HFFc6 (cell line): Measurements from ENCODE around the gene TOR1AIP2. TPM values are rescaled to one million over a fixed set of nuclear protein-coding genes. Genes with fewer than 3 reads are reported as not detected.

Source experiments
- DNase-seq: peaks from one replicate; pipeline ENCODE4 v3.0.0-alpha.2; 2018
- H3K27ac Mint-ChIP-seq: 2 replicates; pipeline ENCODE4 v1.8.0; 2020; ENCODE audit warnings: mild to moderate bottlenecking, mixed read lengths
- H3K27me3 Mint-ChIP-seq: 2 replicates; pipeline ENCODE4 v1.8.0; 2021; ENCODE audit warnings: mild to moderate bottlenecking, moderate library complexity, mixed read lengths; ENCODE audit not compliant: insufficient read depth
- H3K36me3 Mint-ChIP-seq: 2 replicates; pipeline ENCODE4 v1.8.0; 2021; ENCODE audit warnings: low read depth, mixed read lengths
- H3K4me1 Mint-ChIP-seq: 2 replicates; pipeline ENCODE4 v1.8.0; 2020; ENCODE audit warnings: low read depth, mixed read lengths
- H3K4me3 Mint-ChIP-seq: 2 replicates; pipeline ENCODE4 v1.8.0; 2020; ENCODE audit warnings: mild to moderate bottlenecking, moderate library complexity, mixed read lengths
- H3K9me3 Mint-ChIP-seq: 2 replicates; pipeline ENCODE4 v1.8.0; 2020; ENCODE audit warnings: mild to moderate bottlenecking, mixed read lengths
- long read RNA-seq: library from polyadenylated mRNA; unstranded; transcript quantifications from one replicate; pipeline ENCODE4 v2.0.0, GENCODE V29; 2019
- total RNA-seq, 6 experiments: library from RNA; stranded (reverse); fragmentation: NEBNext Ultra II Directional; extraction: Animal tissue kit (Norgen Biotek cat#: 25700); gene quantifications; 2 replicates in 1 of 6; 3 replicates in 5 of 6; pipeline ENCODE4 v1.2.3, GENCODE V29; 2021
- TF ChIP-seq, protein P1 (sequence below): fragments of 200-600 bp; sonication (generic); IDR thresholded peaks from 2 replicates; pipeline ENCODE4 v1.5.0; 2021; ENCODE audit warnings: antibody characterized with exemption, mild to moderate bottlenecking

The TOR1AIP2 gene
- 100 to 1,000 TPM in 5 of 6 experiments, 10 to 100 TPM in 1; 89.7 to 127 (median 108) TPM for total RNA-seq
- long read RNA-seq, full-length matches to known transcripts: 9 of 151 reads
- long read RNA-seq, partial matches to known transcripts: 6 of 151 reads
- long read RNA-seq, other reads (novel, unspliced or antisense): 136 of 151 reads

DNA sequence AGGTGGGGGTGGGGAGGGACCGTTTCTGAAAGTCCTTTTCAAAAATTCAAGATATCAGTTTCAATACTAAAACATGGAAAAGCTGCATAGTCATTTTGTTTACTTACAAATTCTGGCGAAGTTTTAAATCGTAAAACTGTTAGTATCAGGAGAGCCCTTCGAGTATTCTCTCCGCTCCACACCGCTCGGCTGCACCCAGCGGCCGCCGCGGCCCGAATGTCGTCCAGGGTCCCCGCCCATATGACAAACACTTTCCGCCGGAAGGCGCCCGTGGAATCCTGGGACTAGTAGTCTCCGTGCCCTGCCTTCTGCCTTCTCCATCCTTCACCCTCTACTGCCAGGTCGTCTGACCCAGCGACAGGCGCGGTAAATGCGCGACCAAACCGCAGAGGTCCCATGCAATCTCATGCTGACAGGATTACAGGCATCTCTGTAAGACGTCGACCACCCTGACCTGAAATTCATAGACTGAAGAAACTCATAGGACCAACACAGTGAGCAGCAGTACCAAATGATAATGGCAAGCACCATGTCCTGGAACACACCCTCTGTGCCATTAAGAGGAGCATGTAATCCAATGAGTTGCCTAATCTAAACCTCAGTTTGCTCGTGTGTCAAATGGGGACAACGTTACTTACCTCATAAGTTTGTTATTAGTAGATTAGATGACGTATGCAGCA is at the start of gene TOR1AIP2:
Gene TOR1AIP2, minus strand, starts transcription at position 218 of the 680 bp plus-strand sequence. CDS start 25,138 bp downstream, outside the sequence.
- peaks cover 57% of the 10 kb centered on the region for H3K4me1 Mint-ChIP-seq
- TF ChIP-seq, protein P1, sequence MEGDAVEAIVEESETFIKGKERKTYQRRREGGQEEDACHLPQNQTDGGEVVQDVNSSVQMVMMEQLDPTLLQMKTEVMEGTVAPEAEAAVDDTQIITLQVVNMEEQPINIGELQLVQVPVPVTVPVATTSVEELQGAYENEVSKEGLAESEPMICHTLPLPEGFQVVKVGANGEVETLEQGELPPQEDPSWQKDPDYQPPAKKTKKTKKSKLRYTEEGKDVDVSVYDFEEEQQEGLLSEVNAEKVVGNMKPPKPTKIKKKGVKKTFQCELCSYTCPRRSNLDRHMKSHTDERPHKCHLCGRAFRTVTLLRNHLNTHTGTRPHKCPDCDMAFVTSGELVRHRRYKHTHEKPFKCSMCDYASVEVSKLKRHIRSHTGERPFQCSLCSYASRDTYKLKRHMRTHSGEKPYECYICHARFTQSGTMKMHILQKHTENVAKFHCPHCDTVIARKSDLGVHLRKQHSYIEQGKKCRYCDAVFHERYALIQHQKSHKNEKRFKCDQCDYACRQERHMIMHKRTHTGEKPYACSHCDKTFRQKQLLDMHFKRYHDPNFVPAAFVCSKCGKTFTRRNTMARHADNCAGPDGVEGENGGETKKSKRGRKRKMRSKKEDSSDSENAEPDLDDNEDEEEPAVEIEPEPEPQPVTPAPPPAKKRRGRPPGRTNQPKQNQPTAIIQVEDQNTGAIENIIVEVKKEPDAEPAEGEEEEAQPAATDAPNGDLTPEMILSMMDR: no peak

DNA sequence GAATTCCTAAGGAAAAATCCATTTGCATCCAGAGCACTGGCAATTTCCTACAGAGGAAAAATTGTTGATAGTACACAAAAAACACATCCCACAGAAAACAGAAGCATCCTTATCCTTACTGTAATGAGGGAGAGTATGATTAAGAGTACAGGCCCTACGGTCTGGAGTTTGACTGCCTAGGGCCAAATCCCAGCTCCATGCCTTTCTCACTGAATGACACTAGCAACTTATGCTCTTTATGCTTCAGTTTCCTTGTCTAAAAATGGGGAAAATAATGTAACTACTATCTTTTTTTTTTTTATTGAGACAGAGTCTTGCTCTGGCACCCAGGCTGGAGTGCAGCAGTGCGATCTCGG is 49.2 kb upstream of the TOR1AIP2 start:
- Mint-ChIP-seq H3K4me1 (peaks cover 40% of the 10 kb centered on the region), H3K27me3 (no peaks in the 10 kb centered on the region), H3K27ac (peak overlapping the region; percentile 61; the same call in 1 of the 2 replicates), H3K36me3 (peaks cover 5% of the 10 kb centered on the region; the same call in 1 of the 2 replicates), H3K4me3 (no peak overlapping the region; the same call in 1 of the 2 replicates), H3K9me3 (no peaks in the 10 kb centered on the region)
- no peak for DNase-seq
- TF ChIP-seq, protein P1: no peak

More for the DNA sequence above, at the start of gene TOR1AIP2:
- Mint-ChIP-seq H3K36me3 (peaks cover 32% of the 10 kb centered on the region), H3K27me3 (peaks cover 2% of the 10 kb centered on the region), H3K9me3 (peaks cover 4% of the 10 kb centered on the region), H3K27ac (peak within 1 kb of the TSS; percentile 90), H3K4me3 (peak within 1 kb of the TSS; percentile 94)
- DNase-seq: peak; percentile 79

DNA sequence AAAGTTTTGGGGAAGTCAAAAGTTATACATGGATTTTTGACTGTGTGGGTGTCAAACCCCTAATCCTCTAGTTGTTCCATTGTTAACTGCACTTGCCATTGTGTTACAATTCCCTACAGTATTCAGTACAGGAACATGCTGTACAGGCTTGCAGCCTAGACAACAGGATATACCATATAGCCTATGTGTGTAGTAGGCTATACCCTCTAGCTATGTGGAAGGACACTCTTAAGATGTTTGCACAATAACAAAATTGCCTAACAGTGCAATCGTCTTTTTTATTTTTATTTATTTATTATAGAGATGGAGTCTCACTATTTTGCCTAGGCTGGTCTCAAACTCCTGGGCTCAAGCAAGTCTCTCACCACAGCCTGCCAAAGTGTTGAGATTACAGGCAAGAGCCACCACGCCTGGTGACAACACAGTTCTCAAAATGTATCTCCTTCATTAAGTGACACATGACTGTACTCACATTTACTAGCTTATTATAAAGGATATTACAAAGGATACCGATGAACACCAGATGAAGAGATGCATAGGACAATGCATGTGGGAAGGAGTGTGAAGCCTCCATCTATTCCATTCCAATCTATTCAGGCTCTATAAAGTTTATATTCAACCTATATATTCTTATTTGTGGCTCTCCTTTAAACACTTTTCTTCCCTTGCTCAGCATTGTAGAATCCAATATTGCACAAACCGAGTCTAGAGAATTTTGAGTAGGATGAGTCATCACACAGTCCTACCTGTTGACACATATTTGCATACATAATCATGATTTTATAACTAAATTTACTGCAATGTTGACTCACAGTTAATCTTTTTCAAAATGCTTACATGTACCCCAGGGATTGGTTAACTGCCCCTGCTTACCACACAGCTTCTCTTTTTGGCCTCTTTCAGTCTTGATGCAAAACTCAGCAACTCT is 48.6 kb upstream of the TOR1AIP2 start:
- TF ChIP-seq, protein P1: no peak
- peaks cover 46% of the 10 kb centered on the region for H3K4me1 Mint-ChIP-seq
- no peaks in the 10 kb centered on the region for H3K9me3 Mint-ChIP-seq
- H3K4me3 Mint-ChIP-seq: no peak overlapping the region; the same call in 1 of the 2 replicates
- H3K27ac Mint-ChIP-seq: peak overlapping the region; percentile 61; the same call in 1 of the 2 replicates
- peak; percentile 67 for DNase-seq
- H3K27me3 Mint-ChIP-seq: no peaks in the 10 kb centered on the region
- H3K36me3 Mint-ChIP-seq: peaks cover 5% of the 10 kb centered on the region; the same call in 1 of the 2 replicates

DNA sequence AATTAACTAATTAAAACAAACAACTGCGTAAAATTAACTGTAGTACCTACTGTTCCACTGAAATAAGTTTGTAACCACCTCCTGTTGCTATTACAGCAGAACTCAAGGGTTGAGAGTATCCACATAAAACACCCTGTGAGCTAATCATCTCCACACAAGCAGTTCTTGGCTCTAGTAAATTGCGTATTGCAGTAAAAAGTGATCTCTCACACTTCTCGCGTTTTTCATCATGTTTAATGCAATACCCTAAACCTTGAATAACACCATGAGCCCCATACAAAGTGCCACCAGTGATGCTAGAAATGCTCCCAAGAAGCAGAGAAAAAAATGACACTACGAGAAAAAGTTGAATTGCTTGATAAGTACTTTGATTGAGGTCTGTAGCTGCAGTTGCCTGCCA is 47.7 kb upstream of the TOR1AIP2 start:
- Mint-ChIP-seq H3K36me3 (peaks cover 5% of the 10 kb centered on the region; the same call in 1 of the 2 replicates), H3K27ac (no peak overlapping the region), H3K9me3 (no peaks in the 10 kb centered on the region), H3K27me3 (no peaks in the 10 kb centered on the region), H3K4me1 (peaks cover 37% of the 10 kb centered on the region), H3K4me3 (no peak overlapping the region)
- DNase-seq: no peak
- TF ChIP-seq, protein P1: no peak

DNA sequence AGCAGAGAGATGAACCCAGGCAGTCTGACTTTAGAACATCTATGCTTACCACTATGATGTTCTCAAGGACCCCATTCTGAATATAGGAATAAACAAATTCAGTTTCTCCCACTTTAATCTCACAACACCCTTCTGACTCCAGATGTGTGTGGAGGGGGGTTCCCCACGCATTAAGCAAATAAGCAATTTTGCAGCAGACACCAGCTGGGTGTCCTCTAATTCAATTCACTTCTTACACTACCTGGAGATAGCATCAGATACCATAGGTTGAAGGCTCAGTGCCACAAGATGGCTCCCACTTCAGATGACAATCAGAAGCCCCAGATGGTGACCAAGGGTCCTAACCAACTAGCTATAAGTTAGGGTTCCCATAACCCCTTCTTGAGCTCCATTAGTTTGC is 46.7 kb upstream of the TOR1AIP2 start:
- peaks cover 5% of the 10 kb centered on the region; the same call in 1 of the 2 replicates for H3K36me3 Mint-ChIP-seq
- no peak for DNase-seq
- H3K27me3 Mint-ChIP-seq: no peaks in the 10 kb centered on the region
- H3K27ac Mint-ChIP-seq: no peak overlapping the region
- no peaks in the 10 kb centered on the region for H3K9me3 Mint-ChIP-seq
- H3K4me1 Mint-ChIP-seq: peaks cover 34% of the 10 kb centered on the region
- TF ChIP-seq, protein P1: no peak
- H3K4me3 Mint-ChIP-seq: no peak overlapping the region
